Loucy (cell line): ENCODE results near the gene DAB1.

ENCODE experiments used
- H2AFZ ChIP-seq: fragments of 200-600 bp; sonication (generic); 2 replicates; pipeline ENCODE4 v1.6.0; 2016; ENCODE audit warnings: antibody characterized with exemption, mild to moderate bottlenecking, low read length, moderate library complexity
- H3F3A ChIP-seq: fragments of 200-600 bp; 2 replicates; pipeline ENCODE4 v1.6.0; 2016; ENCODE audit warnings: antibody characterized with exemption, low read depth, mild to moderate bottlenecking
- H3K27me3 ChIP-seq: fragments of 200-600 bp; sonication (generic); 2 replicates; pipeline ENCODE4 v1.6.1; 2014; ENCODE audit warnings: low read length, mild to moderate bottlenecking; ENCODE audit not compliant: insufficient read depth, poor library complexity, severe bottlenecking
- H3K36me3 ChIP-seq: fragments of 200-600 bp; sonication (generic); 2 replicates; pipeline ENCODE4 v1.6.1; 2016; ENCODE audit warnings: low read length; ENCODE audit not compliant: insufficient read depth
- H3K4me1 ChIP-seq: fragments of 200-600 bp; sonication (generic); 2 replicates; pipeline ENCODE4 v1.5.1; 2014; ENCODE audit warnings: low read length, mild to moderate bottlenecking; ENCODE audit not compliant: insufficient read depth, poor library complexity, severe bottlenecking
- H3K4me2 ChIP-seq: fragments of 200-600 bp; sonication (generic); 2 replicates; pipeline ENCODE4 v1.6.0; 2014; ENCODE audit warnings: antibody characterized with exemption, low read length, low read depth, mild to moderate bottlenecking; ENCODE audit not compliant: poor library complexity, severe bottlenecking
- H3K4me3 ChIP-seq: fragments of 200-600 bp; sonication (generic); 2 replicates; pipeline ENCODE4 v1.5.1; 2014; ENCODE audit warnings: low read length, mild to moderate bottlenecking, mixed read lengths; ENCODE audit not compliant: poor library complexity, severe bottlenecking
- H3K79me2 ChIP-seq: fragments of 200-600 bp; sonication (generic); 2 replicates; pipeline ENCODE4 v1.6.1; 2014; ENCODE audit warnings: low read length; ENCODE audit not compliant: insufficient read depth
- H3K9ac ChIP-seq: fragments of 200-600 bp; sonication (generic); 2 replicates; pipeline ENCODE4 v1.6.0; 2014; ENCODE audit warnings: mild to moderate bottlenecking, low read depth, low read length, moderate library complexity; ENCODE audit not compliant: poor library complexity, severe bottlenecking
- H3K9me2 ChIP-seq: fragments of 200-600 bp; sonication (generic); replicated peaks from 2 replicates; pipeline ENCODE4 v1.6.1; 2016; ENCODE audit warnings: low read depth, low read length, mixed read lengths
- H3K9me3 ChIP-seq: fragments of 200-600 bp; sonication (generic); 2 replicates; pipeline ENCODE4 v1.6.1; 2014; ENCODE audit warnings: mild to moderate bottlenecking, antibody characterized with exemption, low read length, low read depth; ENCODE audit not compliant: insufficient read depth
- H4K20me1 ChIP-seq: fragments of 200-600 bp; sonication (generic); 2 replicates; pipeline ENCODE4 v1.6.0; 2014; ENCODE audit warnings: antibody characterized with exemption, low read length, mild to moderate bottlenecking; ENCODE audit not compliant: insufficient read depth, poor library complexity, severe bottlenecking
- CTCF ChIP-seq: fragments of 200-600 bp; sonication (generic); conservative IDR thresholded peaks from 2 replicates; pipeline ENCODE4 v1.5.1; 2014; ENCODE audit warnings: mild to moderate bottlenecking, antibody characterized with exemption, low read length
- EZH2phosphoT487 ChIP-seq: fragments of 200-600 bp; IDR thresholded peaks from 2 replicates; pipeline ENCODE4 v1.6.1; 2018; ENCODE audit warnings: antibody characterized with exemption, mild to moderate bottlenecking, moderate library complexity, borderline replicate concordance

Gene DAB1

DNA sequence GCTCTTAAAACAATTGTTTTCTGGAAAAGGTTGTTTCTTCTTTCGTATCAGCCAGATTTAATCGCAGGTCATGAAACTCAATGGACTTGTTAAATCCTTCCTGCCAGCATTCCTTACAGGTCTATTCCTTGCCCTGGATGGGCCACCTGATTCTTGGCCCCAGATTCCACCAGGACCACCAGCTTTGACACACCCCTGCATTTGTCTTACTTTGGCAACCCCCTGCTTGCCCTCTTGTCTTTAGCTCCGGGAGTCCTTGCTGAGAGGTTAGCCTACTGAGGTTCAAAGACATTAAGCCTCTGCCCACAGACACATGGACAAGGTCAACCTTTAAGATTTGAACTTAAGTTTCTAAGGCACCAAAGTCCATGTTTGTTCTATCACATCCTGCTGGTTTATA is 27.1 kb upstream of the DAB1 start:
- H3K9me2 ChIP-seq: no peaks in the 10 kb centered on the region
- no peaks in the 10 kb centered on the region for H3K79me2 ChIP-seq
- TF ChIP-seq CTCF: no peak
- TF ChIP-seq EZH2phosphoT487: no peak

GRCh38 chr1:57447551-57447950 is 23.7 kb upstream of the DAB1 start:
- Histone ChIP-seq H3F3A (no peaks in the 10 kb centered on the region), H3K9me3 (no peaks in the 10 kb centered on the region), H3K27me3 (no peaks in the 10 kb centered on the region), H3K4me1 (no peaks in the 10 kb centered on the region), H4K20me1 (no peaks in the 10 kb centered on the region), H2AFZ (no peak overlapping the region), H3K9me2 (no peaks in the 10 kb centered on the region), H3K9ac (no peak overlapping the region), H3K36me3 (no peaks in the 10 kb centered on the region), H3K79me2 (no peaks in the 10 kb centered on the region), H3K4me3 (no peak overlapping the region), H3K4me2 (no peak overlapping the region)
- no peak for TF ChIP-seq EZH2phosphoT487
- TF ChIP-seq CTCF: no peak

More for the DNA sequence above, 27.1 kb upstream of the DAB1 start:
- Histone ChIP-seq H3K4me1 (no peaks in the 10 kb centered on the region), H3K27me3 (no peaks in the 10 kb centered on the region), H3K9me3 (no peaks in the 10 kb centered on the region), H3F3A (no peaks in the 10 kb centered on the region), H3K9ac (no peak overlapping the region), H2AFZ (no peak overlapping the region), H4K20me1 (no peaks in the 10 kb centered on the region), H3K4me2 (no peak overlapping the region), H3K36me3 (no peaks in the 10 kb centered on the region), H3K4me3 (no peak overlapping the region)

- Histone ChIP-seq H3F3A (no peaks in the 10 kb centered on the region), H3K79me2 (no peaks in the 10 kb centered on the region), H3K4me3 (no peak overlapping the region), H2AFZ (no peak overlapping the region), H3K9ac (no peak overlapping the region), H3K9me2 (no peaks in the 10 kb centered on the region), H3K4me2 (no peak overlapping the region), H4K20me1 (no peaks in the 10 kb centered on the region), H3K4me1 (no peaks in the 10 kb centered on the region), H3K27me3 (no peaks in the 10 kb centered on the region), H3K36me3 (no peaks in the 10 kb centered on the region), H3K9me3 (no peaks in the 10 kb centered on the region)
- TF ChIP-seq EZH2phosphoT487: no peak
- no peak for TF ChIP-seq CTCF
These were observed 19.1 kb upstream of the DAB1 start for GRCh38 chr1:57443004-57443403.
